VCaP (cell line): ENCODE measurements around the gene SPACA7.

Experiments
- H3K27ac ChIP-seq: fragments of 450-650 bp; 2 replicates; pipeline ENCODE4 v1.5.1; 2017
- CTCF ChIP-seq: fragments of 450-650 bp; conservative IDR thresholded peaks from 2 replicates; pipeline ENCODE4 v1.5.1; 2017; ENCODE audit warnings: mild to moderate bottlenecking, moderate library complexity

The SPACA7 gene

GRCh38 chr13:112466132-112467058 lies 90.2 kb downstream of the SPACA7 start:
- no peak for TF ChIP-seq CTCF

GRCh38 chr13:112467236-112467635 lies 91.1 kb downstream of the SPACA7 start:
- TF ChIP-seq CTCF, result no peak
- H3K27ac ChIP-seq, result no peak overlapping the region

More at GRCh38 chr13:112466132-112467058, 90.2 kb downstream of the SPACA7 start:
- H3K27ac ChIP-seq, result no peak overlapping the region

GRCh38 chr13:112468069-112468468 lies 91.9 kb downstream of the SPACA7 start:
- no peak for TF ChIP-seq CTCF
- no peak overlapping the region for H3K27ac ChIP-seq

- H3K27ac ChIP-seq, result no peak overlapping the region
- no peak for TF ChIP-seq CTCF
Observed at GRCh38 chr13:112469071-112469745, 93.1 kb downstream of the SPACA7 start.

GRCh38 chr13:112473818-112474217 lies 97.7 kb downstream of the SPACA7 start:
- H3K27ac ChIP-seq, result no peak overlapping the region
- TF ChIP-seq CTCF, result no peak

- TF ChIP-seq CTCF, result no peak
- no peak overlapping the region for H3K27ac ChIP-seq
Observed at GRCh38 chr13:112474869-112475268, 98.7 kb downstream of the SPACA7 start.

- TF ChIP-seq CTCF, result no peak
- H3K27ac ChIP-seq, result no peak overlapping the region
Observed at GRCh38 chr13:112475889-112476288, 99.7 kb downstream of the SPACA7 start.
